Hindlimb muscle (tissue), 1 donor: ENCODE results near the gene ZNF256. TPM values are rescaled to one million over a fixed set of nuclear protein-coding genes. Genes with fewer than 3 reads are reported as not detected.

Source experiments
- DNase-seq: peaks from one replicate; pipeline ENCODE4 v3.0.0-alpha.2; 2013
- polyA plus RNA-seq: library from polyadenylated mRNA; unstranded; fragments of 120-200 nt; gene quantifications from one replicate; pipeline ENCODE4 v1.2.1, GENCODE V29; 2013; ENCODE audit not compliant: insufficient read length

ZNF256 gene
- polyA plus RNA-seq = 5.4 TPM

- peak; percentile 96 for DNase-seq
These were observed at the start of gene ZNF256 for GRCh38 chr19:57947419-57948134. Gene ZNF256, minus strand, starts transcription at chr19:57947706. Its CDS starts 232 bp downstream, at chr19:57947474.

DNA sequence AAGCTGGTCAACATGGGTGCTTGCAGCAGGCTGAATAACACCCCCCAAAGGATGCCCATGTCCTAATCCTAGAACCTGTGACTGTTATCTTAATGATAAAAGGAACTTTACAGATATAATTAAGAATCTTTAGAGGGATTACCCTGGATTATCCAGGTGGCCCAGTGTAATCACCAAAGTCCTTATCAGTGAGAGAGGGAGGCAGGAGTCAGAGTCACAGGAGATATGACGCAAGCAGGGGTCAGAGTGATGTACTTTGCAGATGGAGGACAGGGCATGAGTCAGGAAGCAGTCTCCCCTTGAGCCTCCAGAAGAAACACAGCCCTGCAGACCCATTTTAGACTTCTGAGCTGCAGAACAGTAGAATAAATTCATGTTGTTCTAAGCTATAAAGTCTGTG is 45.3 kb upstream of the ZNF256 start:
- no peak for DNase-seq

- DNase-seq = no peak
These were observed 31.2 kb upstream of the ZNF256 start for GRCh38 chr19:57978586-57979289.

DNA sequence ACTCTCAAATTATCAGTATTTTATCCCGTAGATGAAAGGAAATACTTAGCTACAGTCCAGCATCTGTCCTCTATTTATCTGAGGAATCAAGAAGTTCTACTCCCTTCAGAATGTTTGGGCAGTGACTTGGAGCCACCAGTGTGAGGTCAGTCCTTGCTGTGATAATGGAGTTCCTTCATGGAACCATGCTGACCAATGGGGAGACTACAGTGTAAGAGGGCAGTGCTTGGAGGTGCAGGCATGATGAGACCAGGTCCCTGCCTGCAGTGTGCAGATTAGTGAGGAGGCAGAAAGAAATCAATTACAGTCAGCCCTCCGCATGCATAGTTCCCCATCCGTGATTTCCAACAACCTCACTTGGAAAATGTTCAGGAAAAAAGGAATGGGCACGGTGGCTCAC is 26.9 kb upstream of the ZNF256 start, which contains the start of gene C19orf18:
C19orf18 (minus strand) TSS at position 101 of the 400 bp plus-strand sequence. CDS start 102 bp downstream, outside the sequence.
- DNase-seq = no peak

- no peak for DNase-seq
These were observed 17.3 kb upstream of the ZNF256 start for GRCh38 chr19:57964761-57965160.

DNA sequence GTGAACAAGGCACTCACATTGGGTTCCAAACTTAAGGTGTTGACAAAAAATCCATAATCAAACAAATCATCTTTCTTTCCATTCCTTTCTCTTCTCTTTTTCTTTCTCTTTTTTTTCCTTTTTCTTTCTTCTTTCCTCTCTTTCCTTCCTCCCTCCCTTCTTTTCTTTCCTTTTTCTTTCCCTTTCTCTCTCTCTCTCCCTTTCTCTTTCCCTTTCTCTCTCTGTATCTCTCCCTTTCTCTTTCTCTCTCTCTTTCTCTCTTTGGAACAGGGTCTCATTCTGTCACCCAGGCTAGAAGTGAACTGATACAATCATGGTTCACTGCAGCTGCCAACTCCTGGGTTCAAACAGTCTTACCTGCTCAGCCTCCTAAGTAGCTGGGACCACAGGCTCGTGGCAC is 14.3 kb upstream of the ZNF256 start:
- DNase-seq = no peak

DNA sequence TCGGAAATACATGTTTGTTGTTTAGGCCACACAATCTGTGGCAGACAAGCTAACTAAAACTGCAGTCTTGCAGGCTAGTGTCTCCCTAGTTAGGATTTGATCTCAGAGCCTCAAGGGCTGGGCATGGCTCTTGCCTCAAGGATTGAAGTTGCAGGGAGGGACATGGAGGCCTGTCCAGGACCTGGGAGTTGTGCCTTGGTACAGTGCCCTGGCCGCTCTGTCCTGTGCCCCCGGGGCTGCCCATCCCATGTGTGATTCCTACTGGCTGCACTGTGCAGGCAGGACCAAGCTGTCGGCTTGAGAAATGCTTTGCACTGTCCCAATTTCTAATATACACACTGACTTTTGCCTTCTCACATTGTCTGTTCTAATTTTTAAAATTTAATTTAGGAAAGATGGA is 7.5 kb upstream of the ZNF256 start:
- DNase-seq = no peak

GRCh38 chr19:57949702-57950101 is 2.2 kb upstream of the ZNF256 start:
- no peak for DNase-seq

GRCh38 chr19:57949296-57949695 is 1.8 kb upstream of the ZNF256 start:
- DNase-seq = no peak

DNA sequence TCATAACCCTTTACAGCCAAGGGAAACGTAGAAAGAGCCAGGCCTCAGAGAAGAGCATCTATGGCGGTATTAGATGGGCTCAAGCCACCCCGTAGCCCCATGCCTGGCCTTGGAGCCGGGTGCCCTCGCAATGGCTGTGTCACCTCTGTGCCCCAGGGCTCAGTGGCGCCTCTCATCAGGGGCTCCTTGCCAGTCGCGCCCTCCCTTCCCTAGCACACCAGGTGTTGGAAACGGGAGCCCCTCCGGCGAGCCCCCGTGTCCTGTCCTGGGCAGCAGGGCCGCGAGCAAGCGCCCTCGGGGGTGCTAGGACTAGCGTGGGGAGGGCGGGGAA is 453 bp downstream of the ZNF256 start:
- no peak for DNase-seq

DNA sequence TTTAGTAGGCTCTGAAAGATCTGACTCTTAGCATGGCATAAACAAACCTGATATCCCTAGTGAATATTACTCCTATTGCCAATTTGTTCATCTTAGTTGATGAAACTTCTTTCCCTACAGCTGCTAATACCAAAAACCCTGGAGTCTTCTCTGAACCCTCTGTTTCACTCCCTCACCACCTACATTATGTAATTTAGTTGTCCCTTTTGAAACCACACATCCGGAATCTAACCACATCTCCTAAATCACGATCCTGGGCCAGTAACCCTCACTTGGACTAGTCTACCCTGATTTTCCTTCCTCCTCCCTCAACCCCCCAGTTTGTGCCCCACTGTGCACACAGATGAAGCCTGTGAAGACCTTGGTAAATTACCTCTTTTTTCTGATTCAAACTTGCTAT is 1.2 kb downstream of the ZNF256 start:
- DNase-seq = no peak

- no peak for DNase-seq
These were observed 5.9 kb downstream of the ZNF256 start for GRCh38 chr19:57941593-57941992.

DNA sequence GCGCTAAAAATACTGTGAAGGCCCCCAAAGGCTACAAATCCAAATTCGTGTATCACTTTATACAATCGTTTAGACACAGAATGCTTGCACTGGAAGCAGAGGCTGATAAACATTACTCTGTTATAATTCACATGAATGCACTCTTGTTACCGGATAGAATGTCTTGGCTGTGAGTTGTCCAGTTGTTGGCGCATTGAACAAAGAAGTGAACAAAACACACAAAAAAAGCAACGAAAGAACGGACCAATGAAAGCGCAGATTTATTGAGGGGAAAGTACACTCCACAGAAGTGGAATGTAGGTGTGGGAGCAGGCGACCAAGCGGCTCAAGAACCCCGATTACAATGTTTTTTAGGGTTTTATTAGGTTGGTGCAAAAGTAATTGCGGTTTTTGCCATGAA is 11.8 kb downstream of the ZNF256 start:
- no peak for DNase-seq

GRCh38 chr19:57934820-57935665 is 12.5 kb downstream of the ZNF256 start, which contains the start of gene ZNF418:
Gene ZNF418, minus strand, starts transcription at chr19:57935402. Its CDS starts 1,580 bp downstream, at chr19:57933822.
- DNase-seq = peak; percentile 73

DNA sequence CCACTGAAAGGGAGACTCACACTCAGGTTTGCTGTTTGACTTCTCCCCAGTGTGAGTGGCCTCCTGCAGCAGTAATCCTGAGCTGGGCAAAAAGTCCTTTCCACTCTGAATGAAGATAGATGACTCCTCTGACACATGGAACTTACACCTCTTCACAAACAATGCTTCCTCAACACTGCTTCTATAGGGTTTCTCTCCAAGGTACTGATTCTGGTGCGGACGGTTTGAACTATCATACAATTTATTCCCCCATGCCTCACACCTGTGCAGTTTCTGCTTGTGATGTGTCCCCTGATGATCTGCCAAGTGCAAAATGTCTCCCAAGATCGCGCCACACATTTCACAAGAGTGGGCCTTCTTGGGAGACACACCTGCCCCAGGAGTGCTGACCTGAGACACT is 19.9 kb downstream of the ZNF256 start:
- no peak for DNase-seq

- DNase-seq = peak; percentile 92
These were observed 31.1 kb downstream of the ZNF256 start, which contains the start of gene ZNF417 for GRCh38 chr19:57916168-57916995. Gene ZNF417, minus strand, starts transcription at chr19:57916592. Its CDS starts 181 bp downstream, at chr19:57916411.

DNA sequence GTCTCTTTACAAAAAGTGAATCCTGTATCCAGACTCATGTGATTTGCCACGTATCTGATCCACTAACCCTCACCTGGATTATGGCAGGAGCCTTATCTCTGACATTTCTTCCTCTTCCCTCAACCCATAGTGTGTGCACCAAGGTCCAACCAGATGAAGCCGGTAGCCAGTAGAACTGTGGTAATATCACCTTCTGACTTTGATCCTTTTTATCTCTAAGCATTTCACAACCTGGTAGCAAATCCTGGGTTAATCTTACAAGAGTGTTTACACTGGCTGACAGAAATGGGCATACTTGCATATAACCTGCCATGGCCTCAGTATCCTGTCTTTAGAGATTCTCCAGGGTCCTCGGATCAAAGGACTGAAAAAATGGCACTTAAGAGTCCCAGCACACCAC is 33.0 kb downstream of the ZNF256 start:
- no peak for DNase-seq

DNA sequence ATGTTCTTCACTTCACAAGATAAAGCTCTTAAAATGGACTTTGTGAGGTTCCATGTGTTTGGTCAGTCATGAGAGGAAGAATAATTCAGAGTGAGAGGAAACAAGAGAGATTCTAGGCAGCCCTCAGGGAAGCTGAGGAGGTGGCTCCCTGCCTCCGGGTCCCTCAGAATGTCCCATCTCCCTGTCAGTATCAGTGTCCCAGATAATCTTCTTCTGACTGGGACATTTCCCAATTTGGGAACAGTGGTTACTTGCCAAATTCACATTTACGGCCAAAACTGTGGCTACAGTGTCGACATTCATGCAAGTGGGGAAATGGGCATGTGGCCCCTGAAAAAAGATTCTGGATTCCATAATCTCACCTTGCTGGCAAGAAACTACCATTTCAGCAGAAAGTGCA is 40.1 kb downstream of the ZNF256 start:
- no peak for DNase-seq

DNA sequence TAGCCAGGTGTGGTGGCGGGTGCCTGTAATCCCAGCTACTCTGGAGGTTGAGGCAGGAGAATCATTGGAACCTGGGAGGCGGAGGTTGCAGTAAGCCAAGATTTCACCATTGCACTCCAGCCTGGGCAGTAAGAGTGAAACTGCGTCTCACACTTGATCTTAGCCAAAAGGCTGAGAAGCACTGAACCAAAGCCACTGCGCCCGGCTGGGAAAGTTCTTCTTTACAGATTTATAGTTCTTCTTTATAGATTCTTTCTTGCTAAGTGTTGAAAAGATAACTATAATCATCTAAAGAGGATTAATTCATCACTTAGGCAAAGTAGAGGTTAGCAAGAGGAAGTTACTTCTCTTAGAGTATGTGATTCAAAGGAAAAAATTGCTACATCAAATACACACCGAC is 42.2 kb downstream of the ZNF256 start:
- no peak for DNase-seq

DNA sequence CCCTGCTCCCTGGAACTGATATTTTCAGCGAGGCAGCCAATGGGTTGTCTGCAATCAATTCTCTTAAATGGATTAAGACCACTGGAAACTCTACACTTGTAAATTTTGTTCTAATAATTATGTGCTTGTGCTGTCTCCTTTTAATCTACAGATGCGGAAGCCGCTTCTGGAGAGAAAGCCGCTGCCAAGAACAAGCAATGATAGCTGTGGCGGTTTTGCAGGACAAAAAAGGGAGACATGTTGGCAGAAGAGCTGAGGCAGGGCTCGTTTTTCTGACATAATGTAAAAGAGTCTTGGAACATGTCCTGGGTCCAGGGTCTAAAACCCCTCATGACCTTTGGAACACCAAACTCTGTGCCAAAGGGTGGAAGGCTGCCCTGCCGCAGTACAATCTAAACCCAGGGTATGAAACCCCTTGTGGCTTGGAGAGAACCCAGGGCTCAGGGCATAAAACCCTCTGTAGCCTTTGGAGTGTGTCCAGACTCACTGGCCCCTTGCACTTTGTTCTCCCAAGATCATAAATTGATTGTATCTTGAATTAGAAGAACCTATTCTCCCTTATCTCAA is 43.8 kb downstream of the ZNF256 start:
- no peak for DNase-seq

- no peak for DNase-seq
These were observed 47.2 kb downstream of the ZNF256 start for GRCh38 chr19:57900311-57900710.
